Hepatocyte (in vitro differentiated cells): ENCODE results near the gene SLC4A3. TPM values are rescaled to one million over a fixed set of nuclear protein-coding genes. Genes with fewer than 3 reads are reported as not detected.

Experiments
- DNase-seq: peaks from one replicate; pipeline ENCODE4 v3.0.0-alpha.2; 2016; ENCODE audit warnings: low spot score
- H2AFZ ChIP-seq: fragments of 200-600 bp; sonication (generic); 2 replicates; pipeline ENCODE4 v1.6.0; 2016; ENCODE audit warnings: antibody characterized with exemption, mild to moderate bottlenecking
- H3K27ac ChIP-seq: fragments of 200-600 bp; sonication (generic); 2 replicates; pipeline ENCODE4 v1.5.1; 2016; ENCODE audit warnings: mild to moderate bottlenecking
- H3K27me3 ChIP-seq: fragments of 200-600 bp; sonication (generic); 2 replicates; pipeline ENCODE4 v1.6.1; 2016
- H3K36me3 ChIP-seq: fragments of 200-600 bp; sonication (generic); replicated peaks from 2 replicates; pipeline ENCODE4 v1.5.1; 2016; ENCODE audit warnings: low read depth; ENCODE audit not compliant: insufficient read depth
- H3K4me1 ChIP-seq: fragments of 200-600 bp; sonication (generic); 2 replicates; pipeline ENCODE4 v1.5.1; 2016; ENCODE audit warnings: mild to moderate bottlenecking, moderate library complexity; ENCODE audit not compliant: insufficient read depth
- H3K4me2 ChIP-seq: fragments of 200-600 bp; sonication (generic); 2 replicates; pipeline ENCODE4 v1.6.0; 2016
- H3K4me3 ChIP-seq: fragments of 200-600 bp; sonication (generic); 2 replicates; pipeline ENCODE4 v1.5.1; 2016; ENCODE audit warnings: mild to moderate bottlenecking
- H3K79me2 ChIP-seq: fragments of 200-600 bp; sonication (generic); 2 replicates; pipeline ENCODE4 v1.6.0; 2017; ENCODE audit warnings: mild to moderate bottlenecking
- H3K9me2 ChIP-seq: fragments of 200-600 bp; sonication (generic); replicated peaks from 2 replicates; pipeline ENCODE4 v1.6.0; 2017; ENCODE audit warnings: mild to moderate bottlenecking; ENCODE audit not compliant: insufficient read depth
- H3K9me3 ChIP-seq: fragments of 200-600 bp; sonication (generic); 2 replicates; pipeline ENCODE4 v1.5.1; 2016; ENCODE audit warnings: low read depth, mild to moderate bottlenecking
- H4K20me1 ChIP-seq: fragments of 200-600 bp; sonication (generic); 2 replicates; pipeline ENCODE4 v1.6.0; 2016; ENCODE audit warnings: mild to moderate bottlenecking; ENCODE audit not compliant: insufficient read depth, poor library complexity, severe bottlenecking
- CTCF ChIP-seq: fragments of 200-600 bp; sonication (generic); IDR thresholded peaks from 2 replicates; pipeline ENCODE4 v1.5.1; 2016; ENCODE audit warnings: antibody characterized with exemption, mild to moderate bottlenecking; ENCODE audit not compliant: poor library complexity
- EZH2 ChIP-seq: fragments of 200-600 bp; sonication (generic); IDR thresholded peaks from 2 replicates; pipeline ENCODE4 v1.6.1; 2016; ENCODE audit warnings: antibody characterized with exemption, mild to moderate bottlenecking, borderline replicate concordance
- EZH2phosphoT487 ChIP-seq: fragments of 200-600 bp; sonication (generic); IDR thresholded peaks from one replicate; pipeline ENCODE4 v1.6.1; 2018; ENCODE audit warnings: antibody characterized with exemption, mild to moderate bottlenecking, low read depth, moderate library complexity; ENCODE audit not compliant: unreplicated experiment, severe bottlenecking
- WGBS: methylation state at CpG from one replicate; pipeline ENCODE4 v1.1.6; 2016; ENCODE audit warnings: low lambda C conversion rate; ENCODE audit errors: missing lambda C conversion rate; 5-methylcytosine and 5-hydroxymethylcytosine counted together
- polyA plus RNA-seq: library from polyadenylated mRNA; unstranded; fragments of >200 nt; fragmentation: Nextera tagmentation; extraction: Ambion mirVana; gene quantifications from 2 replicates; pipeline ENCODE4 v1.2.1, GENCODE V29; 2016
- total RNA-seq: library from RNA; depleted of rRNA; stranded (reverse); fragments of >200 nt; gene quantifications from 2 replicates; pipeline ENCODE4 v1.2.3, GENCODE V29; 2014

SLC4A3 gene
- total and polyA plus RNA-seq, 2 experiments from 2014 or later, result 3.0 to 8.1 TPM

GRCh38 chr2:219605607-219605954 is 21.8 kb upstream of the SLC4A3 start:
- H3K36me3 ChIP-seq, result no peaks in the 10 kb centered on the region
- no peaks in the 10 kb centered on the region for H4K20me1 ChIP-seq
- no peak overlapping the region for H2AFZ ChIP-seq
- no peaks in the 10 kb centered on the region for H3K27me3 ChIP-seq
- no peak for TF ChIP-seq EZH2
- no peak for TF ChIP-seq CTCF
- TF ChIP-seq EZH2phosphoT487, result no peak
- no peaks in the 10 kb centered on the region for H3K4me1 ChIP-seq
- no peaks in the 10 kb centered on the region for H3K9me3 ChIP-seq
- no peak overlapping the region for H3K4me2 ChIP-seq
- no peak for DNase-seq
- no peak overlapping the region for H3K4me3 ChIP-seq
- no peaks in the 10 kb centered on the region for H3K9me2 ChIP-seq
- H3K27ac ChIP-seq, result no peak overlapping the region
- WGBS, result 90% methylated on average over 5 of the region's 6 CpGs
- no peaks in the 10 kb centered on the region for H3K79me2 ChIP-seq

- Histone ChIP-seq H3K4me2 (no peak overlapping the region), H3K27ac (no peak overlapping the region), H3K9me2 (no peaks in the 10 kb centered on the region), H3K4me1 (no peaks in the 10 kb centered on the region), H3K79me2 (no peaks in the 10 kb centered on the region), H4K20me1 (no peaks in the 10 kb centered on the region), H3K4me3 (no peak overlapping the region), H2AFZ (no peak overlapping the region), H3K9me3 (no peaks in the 10 kb centered on the region), H3K27me3 (no peaks in the 10 kb centered on the region), H3K36me3 (no peaks in the 10 kb centered on the region)
- 97% methylated on average over 15 of the region's 15 CpGs for WGBS
- no peak for DNase-seq
- TF ChIP-seq EZH2phosphoT487, result no peak
Measured at GRCh38 chr2:219607931-219608330, 19.5 kb upstream of the SLC4A3 start.

GRCh38 chr2:219608399-219608964 is 18.9 kb upstream of the SLC4A3 start:
- H3K36me3 ChIP-seq, result no peaks in the 10 kb centered on the region
- no peaks in the 10 kb centered on the region for H3K4me1 ChIP-seq
- no peak overlapping the region for H2AFZ ChIP-seq
- H3K4me2 ChIP-seq, result no peak overlapping the region
- no peak overlapping the region for H3K27ac ChIP-seq
- WGBS, result 87% methylated on average over 15 of the region's 15 CpGs
- H3K9me2 ChIP-seq, result no peaks in the 10 kb centered on the region
- DNase-seq, result no peak
- TF ChIP-seq EZH2 (no peak), CTCF (no peak), EZH2phosphoT487 (no peak)
- no peaks in the 10 kb centered on the region for H3K9me3 ChIP-seq
- H3K79me2 ChIP-seq, result no peaks in the 10 kb centered on the region
- no peak overlapping the region for H3K4me3 ChIP-seq
- H4K20me1 ChIP-seq, result no peaks in the 10 kb centered on the region
- no peaks in the 10 kb centered on the region for H3K27me3 ChIP-seq

- no peaks in the 10 kb centered on the region for H3K79me2 ChIP-seq
- no peak overlapping the region for H3K27ac ChIP-seq
- DNase-seq, result no peak
- H2AFZ ChIP-seq, result no peak overlapping the region
- no peak overlapping the region for H3K4me2 ChIP-seq
- H3K27me3 ChIP-seq, result no peaks in the 10 kb centered on the region
- H3K9me3 ChIP-seq, result no peaks in the 10 kb centered on the region
- no peak for TF ChIP-seq EZH2
- no peak for TF ChIP-seq EZH2phosphoT487
- TF ChIP-seq CTCF, result no peak
- 95% methylated on average over 13 of the region's 13 CpGs for whole genome bisulfite sequencing
- H3K4me3 ChIP-seq, result no peak overlapping the region
- H3K4me1 ChIP-seq, result no peaks in the 10 kb centered on the region
- H4K20me1 ChIP-seq, result no peaks in the 10 kb centered on the region
- no peaks in the 10 kb centered on the region for H3K36me3 ChIP-seq
- no peaks in the 10 kb centered on the region for H3K9me2 ChIP-seq
Measured at GRCh38 chr2:219609149-219609750, 18.2 kb upstream of the SLC4A3 start.
